B cell (primary cell): ENCODE data around the gene KRT79.

ENCODE experiments used
- EZH2 ChIP-seq: IDR thresholded peaks from 2 replicates; pipeline ENCODE4 v1.6.1; 2012; ENCODE audit warnings: borderline replicate concordance, low read depth, mild to moderate bottlenecking, moderate library complexity, low read length; ENCODE audit not compliant: insufficient read depth, poor library complexity, severe bottlenecking
- TF ChIP-seq, protein P1 (sequence below): fragments of 200-600 bp; IDR thresholded peaks from one replicate; pipeline ENCODE4 v1.8.0; 2022; ENCODE audit warnings: antibody characterized with exemption, mild to moderate bottlenecking

DNA sequence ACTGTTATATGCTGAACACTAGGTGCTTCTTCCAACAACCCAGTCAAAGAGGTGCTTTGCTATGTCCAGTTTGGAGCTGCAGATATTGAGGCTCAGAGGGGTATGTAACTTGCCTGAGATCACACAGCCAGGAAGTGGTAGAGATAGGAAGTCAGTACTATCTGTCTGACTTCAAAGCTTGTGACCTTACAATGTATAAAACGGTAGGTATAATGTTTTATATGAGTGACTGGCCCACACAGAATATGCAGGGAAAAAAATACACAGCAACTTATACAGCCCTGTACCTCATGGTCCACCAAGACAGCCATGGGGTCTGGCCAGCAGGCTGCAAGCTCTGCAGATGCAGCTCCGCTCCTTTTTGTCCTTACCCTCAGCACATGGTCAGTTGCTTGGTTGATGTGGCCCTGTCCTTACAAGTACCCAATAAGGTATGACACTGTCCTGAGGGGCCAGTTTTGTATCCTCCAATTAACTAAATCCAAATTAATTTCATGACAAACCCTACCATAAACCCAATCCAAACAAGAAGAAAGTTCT lies 16.3 kb downstream of the KRT79 start:
- TF ChIP-seq, protein P1, sequence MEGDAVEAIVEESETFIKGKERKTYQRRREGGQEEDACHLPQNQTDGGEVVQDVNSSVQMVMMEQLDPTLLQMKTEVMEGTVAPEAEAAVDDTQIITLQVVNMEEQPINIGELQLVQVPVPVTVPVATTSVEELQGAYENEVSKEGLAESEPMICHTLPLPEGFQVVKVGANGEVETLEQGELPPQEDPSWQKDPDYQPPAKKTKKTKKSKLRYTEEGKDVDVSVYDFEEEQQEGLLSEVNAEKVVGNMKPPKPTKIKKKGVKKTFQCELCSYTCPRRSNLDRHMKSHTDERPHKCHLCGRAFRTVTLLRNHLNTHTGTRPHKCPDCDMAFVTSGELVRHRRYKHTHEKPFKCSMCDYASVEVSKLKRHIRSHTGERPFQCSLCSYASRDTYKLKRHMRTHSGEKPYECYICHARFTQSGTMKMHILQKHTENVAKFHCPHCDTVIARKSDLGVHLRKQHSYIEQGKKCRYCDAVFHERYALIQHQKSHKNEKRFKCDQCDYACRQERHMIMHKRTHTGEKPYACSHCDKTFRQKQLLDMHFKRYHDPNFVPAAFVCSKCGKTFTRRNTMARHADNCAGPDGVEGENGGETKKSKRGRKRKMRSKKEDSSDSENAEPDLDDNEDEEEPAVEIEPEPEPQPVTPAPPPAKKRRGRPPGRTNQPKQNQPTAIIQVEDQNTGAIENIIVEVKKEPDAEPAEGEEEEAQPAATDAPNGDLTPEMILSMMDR: no peak
- TF ChIP-seq EZH2: no peak
